ENCODE measurements around the gene TINAG. TPM values are rescaled to one million over a fixed set of nuclear protein-coding genes. Genes with fewer than 3 reads are reported as not detected.

Gene TINAG
- total RNA-seq, 2 donors from 2014 or later: not detected

- intact Hi-C loops (cut with DNase I): no loop called here
- no peak for DNase-seq (ENCODE audit: low spot score)
Observed at GRCh38 chr6:54404791-54405190, 96.5 kb downstream of the TINAG start.

GRCh38 chr6:54411767-54412166 lies 103.5 kb downstream of the TINAG start:
- DNase-seq (ENCODE audit: low spot score): no peak
- intact Hi-C loops (cut with DNase I): no loop called here

- intact Hi-C loops (cut with DNase I): no loop called here
- DNase-seq (ENCODE audit: low spot score): no peak
Observed at GRCh38 chr6:54415517-54415916, 107.3 kb downstream of the TINAG start.

- DNase-seq (ENCODE audit: low spot score): no peak
- intact Hi-C loops (cut with DNase I): no loop called here
Observed at GRCh38 chr6:54419885-54420284, 111.6 kb downstream of the TINAG start.

- intact Hi-C loops (cut with DNase I): no loop called here
- no peak for DNase-seq (ENCODE audit: low spot score)
Observed at GRCh38 chr6:54426995-54427394, 118.8 kb downstream of the TINAG start.

- intact Hi-C loops (cut with DNase I): no loop called here
- no peak for DNase-seq (ENCODE audit: low spot score)
Observed at GRCh38 chr6:54427396-54427937, 119.2 kb downstream of the TINAG start.

GRCh38 chr6:54428431-54428830 lies 120.2 kb downstream of the TINAG start:
- no peak for DNase-seq (ENCODE audit: low spot score)
- intact Hi-C loops (cut with DNase I): no loop called here

GRCh38 chr6:54431466-54431865 lies 123.2 kb downstream of the TINAG start:
- intact Hi-C loops (cut with DNase I): no loop called here
- DNase-seq (ENCODE audit: low spot score): no peak

Other genes with a start within 250 kb of the TINAG start
- 1 to 10 TPM; 1.4 to 3.6 TPM for gene MLIP, start 197.0 kb upstream of the TINAG start, total RNA-seq

Data from posterior vena cava (tissue), 2 donors.